GM21528 (cell line): ENCODE measurements around the gene WEE2.

ENCODE experiments used
- ATAC-seq: cut with Tn5 transposase; IDR thresholded peaks from one replicate; pipeline ENCODE4 v1.9.1; 2021; ENCODE audit warnings: mild to moderate bottlenecking, moderate library complexity; ENCODE audit not compliant: unreplicated experiment, low FRiP score

Gene WEE2

GRCh38 chr7:141708351-141708750 lies at the start of gene WEE2:
Gene WEE2, plus strand, starts transcription at chr7:141708353. Its CDS starts 406 bp downstream, at chr7:141708759.
- ATAC-seq: no peak

- no peak for ATAC-seq
These were observed 48.7 kb upstream of the WEE2 start for GRCh38 chr7:141659501-141659900.

- ATAC-seq: no peak
These were observed 47.9 kb upstream of the WEE2 start for GRCh38 chr7:141660259-141660658.

GRCh38 chr7:141663081-141663849 lies 44.9 kb upstream of the WEE2 start:
- ATAC-seq: no peak

GRCh38 chr7:141664450-141664849 lies 43.7 kb upstream of the WEE2 start:
- no peak for ATAC-seq

GRCh38 chr7:141665208-141666035 lies 42.7 kb upstream of the WEE2 start:
- no peak for ATAC-seq

- no peak for ATAC-seq
These were observed 42.1 kb upstream of the WEE2 start for GRCh38 chr7:141666071-141666470.

- no peak for ATAC-seq
These were observed 39.3 kb upstream of the WEE2 start for GRCh38 chr7:141668853-141669252.

- ATAC-seq: no peak
These were observed 36.3 kb upstream of the WEE2 start for GRCh38 chr7:141671705-141672496.

GRCh38 chr7:141673346-141673745 lies 34.8 kb upstream of the WEE2 start:
- no peak for ATAC-seq

GRCh38 chr7:141674171-141674671 lies 33.9 kb upstream of the WEE2 start:
- ATAC-seq: no peak

GRCh38 chr7:141674702-141675101 lies 33.5 kb upstream of the WEE2 start:
- no peak for ATAC-seq

GRCh38 chr7:141675436-141676215 lies 32.5 kb upstream of the WEE2 start:
- no peak for ATAC-seq

- no peak for ATAC-seq
These were observed 31.5 kb upstream of the WEE2 start for GRCh38 chr7:141676618-141677017.

- ATAC-seq: no peak
These were observed 29.1 kb upstream of the WEE2 start for GRCh38 chr7:141679014-141679413.

GRCh38 chr7:141685285-141686023 lies 22.7 kb upstream of the WEE2 start:
- ATAC-seq: no peak

- ATAC-seq: no peak
These were observed 22.1 kb upstream of the WEE2 start for GRCh38 chr7:141686074-141686473.

- no peak for ATAC-seq
These were observed 21.5 kb upstream of the WEE2 start for GRCh38 chr7:141686670-141687069.

GRCh38 chr7:141688043-141688442 lies 20.1 kb upstream of the WEE2 start:
- ATAC-seq: no peak
